GM23248 (cell line): ENCODE data around the gene FGF14.

Experiments
- EZH2 ChIP-seq: fragments of 200-600 bp; sonication (generic); IDR thresholded peaks from 2 replicates; pipeline ENCODE4 v1.6.1; 2018; ENCODE audit warnings: antibody characterized with exemption, mild to moderate bottlenecking; ENCODE audit not compliant: insufficient read depth, poor library complexity, severe bottlenecking
- EZH2phosphoT487 ChIP-seq: fragments of 200-600 bp; sonication (generic); IDR thresholded peaks from 2 replicates; pipeline ENCODE4 v1.6.1; 2018; ENCODE audit warnings: antibody characterized with exemption, moderate library complexity, mild to moderate bottlenecking, low read depth; ENCODE audit not compliant: insufficient read depth

GRCh38 chr13:101774393-101774792 lies 627.5 kb downstream of the FGF14 start:
- TF ChIP-seq EZH2 (no peak), EZH2phosphoT487 (no peak)
